Ectodermal cell (in vitro differentiated cells): ENCODE results near the gene EP300.
"Not testable (repeated sequence)": the region's sequence is repeated elsewhere in the genome, so short reads cannot be mapped to it uniquely, and the experiment has no call there.

Experiments used
- H3K27ac ChIP-seq: 2 replicates; pipeline ENCODE4 v1.7.0; 2013; ENCODE audit warnings: mild to moderate bottlenecking, low read depth, low read length; ENCODE audit not compliant: insufficient read depth, poor library complexity, severe bottlenecking
- H3K27me3 ChIP-seq: 2 replicates; pipeline ENCODE4 v1.7.0; 2013; ENCODE audit warnings: mild to moderate bottlenecking, low read length; ENCODE audit not compliant: insufficient read depth, control insufficient read depth, poor library complexity, severe bottlenecking
- H3K36me3 ChIP-seq: one replicate; pipeline ENCODE4 v1.7.0; 2013; ENCODE audit warnings: low read length; ENCODE audit not compliant: control insufficient read depth, insufficient read depth
- H3K4me1 ChIP-seq: one replicate; pipeline ENCODE4 v1.7.0; 2013; ENCODE audit warnings: low read length; ENCODE audit not compliant: control insufficient read depth, insufficient read depth
- H3K4me3 ChIP-seq: 2 replicates; pipeline ENCODE4 v1.7.0; 2013; ENCODE audit warnings: low read depth, low read length, control low read depth; ENCODE audit not compliant: insufficient read depth
- H3K9me3 ChIP-seq: 2 replicates; pipeline ENCODE4 v1.7.0; 2013; ENCODE audit warnings: mild to moderate bottlenecking, low read length, moderate library complexity; ENCODE audit not compliant: control insufficient read depth
- WGBS, 2 experiments: methylation state at CpG; one replicate each; pipeline ENCODE4 v1.1.7; 2013; ENCODE audit warnings: missing lambda C conversion rate in 2 of 2; 5-methylcytosine and 5-hydroxymethylcytosine counted together

The EP300 gene

DNA sequence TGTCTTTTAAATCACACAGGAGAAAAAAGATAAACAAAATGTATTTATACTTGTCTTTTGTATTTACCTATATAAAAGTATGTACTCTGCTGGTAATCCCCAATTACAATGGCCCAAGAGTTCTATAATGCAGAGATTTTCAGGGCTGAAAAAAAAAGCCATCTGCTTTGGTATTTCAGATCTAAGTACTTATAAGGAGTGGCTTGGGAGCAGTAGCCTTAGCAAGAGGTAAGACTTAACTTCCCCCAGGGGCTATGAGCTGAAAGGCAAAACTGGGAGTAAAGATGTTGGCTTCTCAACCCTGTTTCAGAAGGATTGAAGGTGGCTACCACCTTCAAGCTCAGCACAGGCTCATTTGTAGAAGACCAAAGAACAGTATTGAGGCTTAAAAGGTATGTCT is 35.3 kb upstream of the EP300 start:
- Histone ChIP-seq H3K4me3 (no peak overlapping the region), H3K27ac (no peak overlapping the region), H3K36me3 (no peaks in the 10 kb centered on the region), H3K9me3 (no peaks in the 10 kb centered on the region), H3K27me3 (no peaks in the 10 kb centered on the region), H3K4me1 (no peaks in the 10 kb centered on the region)

DNA sequence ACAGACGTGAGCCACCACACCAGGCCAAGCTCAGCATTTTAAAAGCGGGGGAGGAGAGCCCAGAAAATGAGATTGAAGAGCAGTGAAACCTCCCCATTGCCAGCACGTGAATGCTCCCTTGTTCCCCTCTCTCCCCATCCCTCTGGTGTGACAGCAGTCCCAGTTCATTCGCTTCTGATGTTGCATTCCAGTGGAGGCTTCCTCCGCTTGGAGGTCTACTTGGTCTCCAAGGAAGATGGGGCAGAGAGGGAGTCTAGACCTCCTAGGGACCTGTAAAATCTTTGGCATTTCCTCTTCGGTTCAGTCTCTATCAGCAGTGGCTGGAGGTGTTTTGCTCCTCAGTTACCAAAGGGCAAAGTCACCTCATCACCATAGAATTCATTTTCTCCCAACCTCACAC is 30.2 kb upstream of the EP300 start:
- Histone ChIP-seq H3K4me1 (no peaks in the 10 kb centered on the region), H3K27ac (no peak overlapping the region)

DNA sequence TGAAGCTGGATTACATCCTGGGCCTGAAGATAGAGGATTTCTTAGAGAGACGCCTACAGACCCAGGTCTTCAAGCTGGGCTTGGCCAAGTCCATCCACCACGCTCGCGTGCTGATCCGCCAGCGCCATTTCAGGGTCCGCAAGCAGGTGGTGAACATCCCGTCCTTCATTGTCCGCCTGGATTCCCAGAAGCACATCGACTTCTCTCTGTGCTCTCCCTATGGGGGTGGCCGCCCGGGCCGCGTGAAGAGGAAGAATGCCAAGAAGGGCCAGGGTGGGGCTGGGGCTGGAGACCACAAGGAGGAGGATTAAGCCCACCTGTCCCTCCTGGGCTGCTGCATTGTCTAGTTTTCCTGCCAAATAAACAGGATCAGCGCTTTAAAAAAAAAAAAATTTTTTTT is 28.1 kb upstream of the EP300 start:
- 91 to 93% methylated on average over 15 of the region's 15 CpGs for WGBS, 2 experiments
- H3K27me3 ChIP-seq, H3K36me3 ChIP-seq, H3K9me3 ChIP-seq, H3K4me1 ChIP-seq, H3K4me3 ChIP-seq, H3K27ac ChIP-seq: not testable (repeated sequence)

More for the DNA sequence above, 30.2 kb upstream of the EP300 start:
- H3K4me3 ChIP-seq, result no peak overlapping the region
- H3K36me3 ChIP-seq, result no peaks in the 10 kb centered on the region
- WGBS, 2 experiments, result 66 to 68% methylated on average over 6 of the region's 6 CpGs
- no peaks in the 10 kb centered on the region for H3K9me3 ChIP-seq
- H3K27me3 ChIP-seq, result no peaks in the 10 kb centered on the region

DNA sequence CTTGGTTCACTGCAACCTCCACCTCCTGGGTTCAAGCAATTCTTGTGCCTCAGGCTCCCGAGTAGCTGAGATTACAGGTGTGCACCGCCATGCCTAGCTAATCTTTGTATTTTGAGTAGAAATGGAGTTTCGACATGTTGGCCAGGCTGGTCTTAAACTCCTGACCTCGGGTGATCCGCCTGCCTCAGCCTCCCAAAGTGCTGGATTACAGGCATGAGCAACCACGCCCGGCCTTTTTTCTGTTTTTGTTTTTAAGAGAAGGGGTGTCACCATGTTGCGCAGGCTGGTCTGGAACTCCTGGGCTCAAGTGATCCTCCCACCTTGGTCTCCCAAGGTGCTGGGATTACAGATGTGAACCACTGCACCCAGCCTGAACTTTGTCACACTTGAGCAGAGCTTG is 26.1 kb upstream of the EP300 start:
- WGBS, 2 experiments, result 92 to 97% methylated on average over 8 of the region's 8 CpGs
- H3K9me3 ChIP-seq, H3K27me3 ChIP-seq, H3K36me3 ChIP-seq, H3K27ac ChIP-seq, H3K4me3 ChIP-seq, H3K4me1 ChIP-seq: not testable (repeated sequence)

DNA sequence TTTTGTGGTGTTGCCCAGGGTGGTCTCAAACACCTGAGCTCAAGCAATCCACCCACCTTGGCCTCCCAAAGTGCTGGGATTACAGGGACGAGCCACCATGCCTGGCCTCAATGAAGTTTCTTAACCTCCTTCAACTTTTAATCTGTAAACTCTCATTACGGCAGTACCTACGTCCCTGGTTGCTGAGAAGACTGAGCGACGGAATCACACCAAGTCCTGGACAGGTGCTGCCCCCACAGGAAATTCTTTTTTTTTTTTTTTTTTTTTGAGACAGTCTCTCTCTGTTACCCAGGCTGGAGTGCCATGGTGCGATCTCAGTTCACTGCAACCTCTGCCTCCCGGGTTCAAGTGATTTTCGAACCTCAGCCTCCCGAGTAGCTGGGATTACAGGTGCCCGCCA is 24.4 kb upstream of the EP300 start:
- WGBS, 2 experiments, result 93% methylated on average over 10 of the region's 10 CpGs

DNA sequence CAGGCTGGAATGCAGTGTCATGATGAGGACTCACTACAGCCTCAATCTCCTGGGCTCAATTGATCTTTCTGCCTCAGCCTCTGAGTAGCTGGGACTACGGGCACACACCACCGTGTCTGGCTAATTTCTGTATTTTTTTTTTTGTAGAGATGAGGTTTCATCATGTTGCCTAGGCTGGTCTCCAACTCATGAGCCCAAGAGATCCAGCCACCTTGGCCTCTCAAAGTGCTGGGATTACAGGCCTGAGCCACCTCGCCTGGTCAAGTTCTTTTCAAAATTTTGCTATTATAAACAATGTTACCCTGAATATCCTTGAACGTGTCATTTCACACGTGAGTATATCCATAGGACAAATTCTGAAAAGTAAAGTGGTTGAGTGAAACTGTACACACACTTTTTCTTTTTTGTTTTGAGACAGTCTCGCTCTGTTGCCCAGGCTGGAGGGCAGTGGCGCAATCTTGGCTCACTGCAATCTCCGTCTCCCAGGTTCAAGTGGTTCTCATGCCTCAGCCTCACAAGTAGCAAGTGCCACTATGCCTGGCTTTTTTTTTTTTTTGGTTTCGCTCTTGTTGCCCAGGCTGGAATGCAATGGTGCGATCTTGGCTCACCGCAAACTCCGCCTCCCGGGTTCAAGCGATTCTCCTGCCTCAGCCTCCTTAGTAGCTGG is 21.6 kb upstream of the EP300 start:
- H3K4me1 ChIP-seq, result no peaks in the 10 kb centered on the region
- no peak overlapping the region for H3K27ac ChIP-seq
- 93 to 95% methylated on average over 14 of the region's 14 CpGs for WGBS, 2 experiments
- no peaks in the 10 kb centered on the region for H3K36me3 ChIP-seq
- no peaks in the 10 kb centered on the region for H3K9me3 ChIP-seq
- H3K4me3 ChIP-seq, result no peak overlapping the region
- H3K27me3 ChIP-seq, result no peaks in the 10 kb centered on the region

More for the DNA sequence above, 24.4 kb upstream of the EP300 start:
- not testable (repeated sequence) for H3K27ac ChIP-seq, H3K36me3 ChIP-seq, H3K9me3 ChIP-seq, H3K4me3 ChIP-seq, H3K4me1 ChIP-seq, H3K27me3 ChIP-seq

DNA sequence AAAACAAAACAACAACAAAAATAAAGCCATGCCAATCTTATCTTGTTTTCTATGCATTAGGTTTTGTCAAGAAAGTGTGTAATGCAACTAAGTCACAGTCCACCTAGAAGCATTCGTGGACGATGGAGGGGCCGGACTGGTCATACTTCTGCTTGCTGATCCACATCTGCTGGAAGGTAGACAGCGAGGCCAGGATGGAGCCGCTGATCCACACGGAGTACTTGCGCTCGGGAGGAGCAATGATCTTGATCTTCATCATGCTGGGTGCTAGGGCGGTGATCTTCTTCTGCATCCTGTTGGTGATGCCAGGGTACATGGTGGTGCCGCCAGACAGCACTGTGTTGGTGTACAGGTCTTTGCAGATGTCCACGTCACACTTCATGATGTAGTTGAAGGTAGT is 18.3 kb upstream of the EP300 start:
- 96% methylated on average over 11 of the region's 11 CpGs for WGBS, 2 experiments
- H3K36me3 ChIP-seq, result no peaks in the 10 kb centered on the region

DNA sequence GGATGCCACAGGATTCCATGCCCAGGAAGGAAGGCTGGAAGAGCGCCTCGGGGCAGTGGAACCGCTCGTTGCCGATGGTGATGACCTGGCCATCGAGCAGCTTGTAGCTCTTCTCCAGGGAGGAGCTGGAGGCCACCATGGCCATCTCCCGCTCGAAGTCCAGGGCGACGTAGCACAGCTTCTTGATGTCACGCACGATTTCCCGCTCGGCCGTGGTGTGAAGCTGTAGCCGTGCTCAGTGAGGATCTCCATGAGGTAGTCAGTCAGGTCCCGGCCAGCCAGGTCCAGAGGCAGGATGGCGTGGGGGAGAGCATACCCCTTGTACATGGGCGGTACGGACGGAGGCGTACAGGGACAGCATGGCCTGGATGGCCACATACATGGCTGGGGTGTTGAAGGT is 17.9 kb upstream of the EP300 start:
- Histone ChIP-seq H3K4me1 (no peaks in the 10 kb centered on the region), H3K9me3 (no peaks in the 10 kb centered on the region), H3K27me3 (no peaks in the 10 kb centered on the region), H3K27ac (no peak overlapping the region), H3K4me3 (no peak overlapping the region), H3K36me3 (no peaks in the 10 kb centered on the region)
- 95 to 96% methylated on average over 22 of the region's 22 CpGs for WGBS, 2 experiments

More for the DNA sequence above, 18.3 kb upstream of the EP300 start:
- Histone ChIP-seq H3K4me3 (no peak overlapping the region), H3K27me3 (no peaks in the 10 kb centered on the region), H3K4me1 (no peaks in the 10 kb centered on the region), H3K27ac (no peak overlapping the region), H3K9me3 (no peaks in the 10 kb centered on the region)

DNA sequence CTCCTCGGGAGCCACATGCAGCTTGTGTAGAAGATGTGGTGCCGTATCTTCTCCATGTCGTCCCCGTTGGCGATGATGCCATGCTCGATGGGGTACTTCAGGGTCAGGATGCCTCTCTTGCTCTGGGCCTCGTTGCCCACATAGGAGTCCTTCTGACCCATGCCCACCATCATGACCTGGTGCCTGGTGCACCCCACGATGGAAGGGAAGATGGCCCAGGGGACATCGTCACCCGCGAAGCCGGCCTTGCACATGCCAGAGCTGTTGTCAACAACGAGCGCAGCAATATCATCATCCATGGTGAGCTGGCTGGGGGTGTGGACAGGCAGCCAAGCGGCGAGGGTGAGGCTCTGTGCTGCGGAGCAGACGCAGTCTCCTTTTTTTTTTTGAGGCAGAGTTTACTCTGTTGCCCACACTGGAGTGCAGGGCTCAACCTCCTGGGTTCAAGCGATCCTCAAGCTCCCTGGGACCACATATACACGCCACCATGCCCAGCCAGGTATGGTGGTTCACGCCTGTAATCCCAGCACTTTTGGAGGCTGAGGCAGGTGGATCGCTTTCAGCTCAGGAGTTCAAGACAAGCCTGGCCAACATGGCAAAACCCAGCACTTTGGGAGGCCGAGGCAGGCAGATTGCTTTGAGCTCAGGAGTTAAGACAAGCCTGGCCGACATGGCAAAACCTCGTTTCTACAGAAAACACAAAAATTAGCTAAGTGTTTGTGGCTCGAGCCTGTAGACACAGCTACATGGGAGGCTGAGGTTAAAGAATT is 17.3 kb upstream of the EP300 start:
- Histone ChIP-seq H3K36me3 (no peaks in the 10 kb centered on the region), H3K27me3 (no peaks in the 10 kb centered on the region), H3K4me1 (no peaks in the 10 kb centered on the region), H3K9me3 (no peaks in the 10 kb centered on the region), H3K4me3 (no peak overlapping the region), H3K27ac (no peak overlapping the region)
- WGBS, 2 experiments, result 94 to 95% methylated on average over 26 of the region's 26 CpGs

DNA sequence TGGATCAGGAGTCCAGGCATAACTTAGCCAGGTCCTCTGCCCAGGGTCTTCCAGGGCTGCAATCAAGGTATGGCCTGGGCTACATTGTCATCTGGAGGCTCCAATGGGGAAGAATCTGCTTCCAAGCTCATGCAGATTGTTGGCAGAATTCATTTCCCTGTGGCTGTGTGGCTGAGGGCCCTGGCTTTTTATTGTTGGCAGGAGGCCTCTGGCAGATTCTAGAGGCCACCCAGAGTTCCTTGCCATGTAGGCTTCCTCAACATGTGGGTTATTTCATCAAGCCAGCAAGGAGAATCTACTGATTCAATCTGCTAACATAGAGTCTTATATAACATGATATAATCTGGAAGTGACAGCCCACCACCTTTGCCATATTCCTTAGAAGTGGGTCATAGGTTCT is 16.4 kb upstream of the EP300 start:
- H3K4me1 ChIP-seq, result no peaks in the 10 kb centered on the region
- H3K27me3 ChIP-seq, result no peaks in the 10 kb centered on the region
- no peak overlapping the region for H3K4me3 ChIP-seq
- no peaks in the 10 kb centered on the region for H3K9me3 ChIP-seq
- no peak overlapping the region for H3K27ac ChIP-seq
- no peaks in the 10 kb centered on the region for H3K36me3 ChIP-seq
